HEK293 (cell line): ENCODE results near the gene PITPNC1.

Source experiments
- CTCF ChIA-PET: fragments of 350-600 bp; formaldehyde crosslinking; extraction: SDS; loops from one replicate; lab custom pipeline; 2021; ENCODE audit warnings: antibody characterized with exemption; lab: Yijun Ruan, JAX
- POLR2A ChIA-PET: fragments of 300-600 bp; formaldehyde crosslinking; extraction: SDS; loops from one replicate; lab custom pipeline; 2020; ENCODE audit warnings: antibody characterized with exemption, inconsistent platforms; lab: Yijun Ruan, JAX
- H3K27ac ChIP-seq: fragments of 200-500 bp; sonication (Bioruptor generic); 2 replicates; pipeline ENCODE4 v1.5.1; 2014; ENCODE audit warnings: low read depth, low read length, control low read depth, inconsistent platforms; ENCODE audit errors: extremely low read depth
- H3K36me3 ChIP-seq, 2 experiments: fragments of 200-500 bp in 1 of 2; sonication (Bioruptor generic) in 1 of 2; 1 replicate in 1 of 2; 2 replicates in 1 of 2; pipeline ENCODE4 v1.5.1; 2014 to 2017; ENCODE audit warnings: inconsistent platforms in 2 of 2, low read length in 2 of 2; ENCODE audit not compliant: control insufficient read depth in 2 of 2, insufficient read depth in 1 of 2
- H3K4me1 ChIP-seq: fragments of 200-500 bp; sonication (Bioruptor generic); 2 replicates; pipeline ENCODE4 v1.5.1; 2014; ENCODE audit warnings: mild to moderate bottlenecking, low read length, inconsistent platforms; ENCODE audit not compliant: control insufficient read depth, insufficient read depth
- H3K4me3 ChIP-seq: 2 replicates; pipeline ENCODE4 v1.5.1; 2011; ENCODE audit warnings: low read depth, mild to moderate bottlenecking, control low read depth, low read length, moderate library complexity
- H3K9me3 ChIP-seq: fragments of 200-500 bp; sonication (Bioruptor generic); 2 replicates; pipeline ENCODE4 v1.5.1; 2014; ENCODE audit warnings: low read depth, low read length, inconsistent platforms; ENCODE audit not compliant: control insufficient read depth, insufficient read depth
- PRDM6 ChIP-seq: fragments of 450-650 bp; formaldehyde crosslinking; IDR thresholded peaks from 2 replicates; pipeline ENCODE4 v1.5.1; 2017; ENCODE audit warnings: missing biosample characterization, missing genetic modification characterization
- REST ChIP-seq: fragments of 450-650 bp; formaldehyde crosslinking; IDR thresholded peaks from 2 replicates; pipeline ENCODE4 v1.5.1; 2016; ENCODE audit warnings: missing biosample characterization, missing genetic modification characterization
- SP3 ChIP-seq: fragments of 450-650 bp; formaldehyde crosslinking; IDR thresholded peaks from 2 replicates; pipeline ENCODE4 v1.5.1; 2016; ENCODE audit warnings: missing biosample characterization, missing genetic modification characterization
- YY1 ChIP-seq: fragments of 450-650 bp; formaldehyde crosslinking; IDR thresholded peaks from 2 replicates; pipeline ENCODE4 v1.5.1; 2018; ENCODE audit warnings: missing biosample characterization, missing genetic modification characterization
- ZFP69B ChIP-seq: fragments of 450-650 bp; formaldehyde crosslinking; IDR thresholded peaks from 2 replicates; pipeline ENCODE4 v1.5.1; 2016; ENCODE audit warnings: missing biosample characterization, missing genetic modification characterization
- ZNF132 ChIP-seq: fragments of 450-650 bp; formaldehyde crosslinking; IDR thresholded peaks from 2 replicates; pipeline ENCODE4 v1.5.1; 2017; ENCODE audit warnings: missing biosample characterization, missing genetic modification characterization, borderline replicate concordance
- ZNF138 ChIP-seq: fragments of 450-650 bp; formaldehyde crosslinking; IDR thresholded peaks from 2 replicates; pipeline ENCODE4 v1.5.1; 2016; ENCODE audit warnings: missing biosample characterization, missing genetic modification characterization, borderline replicate concordance
- ZNF16 ChIP-seq: fragments of 450-650 bp; formaldehyde crosslinking; IDR thresholded peaks from 2 replicates; pipeline ENCODE4 v1.5.1; 2016; ENCODE audit warnings: low read depth, missing biosample characterization, missing genetic modification characterization
- ZNF223 ChIP-seq: fragments of 450-650 bp; formaldehyde crosslinking; IDR thresholded peaks from 2 replicates; pipeline ENCODE4 v1.5.1; 2016; ENCODE audit warnings: missing biosample characterization, missing genetic modification characterization
- ZNF23 ChIP-seq: fragments of 450-650 bp; formaldehyde crosslinking; IDR thresholded peaks from 2 replicates; pipeline ENCODE4 v1.5.1; 2016; ENCODE audit warnings: missing biosample characterization, missing genetic modification characterization, borderline replicate concordance
- ZNF391 ChIP-seq: fragments of 450-650 bp; formaldehyde crosslinking; IDR thresholded peaks from 2 replicates; pipeline ENCODE4 v1.5.1; 2016; ENCODE audit warnings: low read depth, missing biosample characterization, missing genetic modification characterization, borderline replicate concordance
- ZNF558 ChIP-seq: fragments of 450-650 bp; formaldehyde crosslinking; IDR thresholded peaks from 2 replicates; pipeline ENCODE4 v1.5.1; 2016; ENCODE audit warnings: missing biosample characterization, missing genetic modification characterization
- ZNF560 ChIP-seq: fragments of 450-650 bp; formaldehyde crosslinking; IDR thresholded peaks from 2 replicates; pipeline ENCODE4 v1.5.1; 2017; ENCODE audit warnings: missing biosample characterization, missing genetic modification characterization, borderline replicate concordance
- ZNF664 ChIP-seq: fragments of 450-650 bp; formaldehyde crosslinking; IDR thresholded peaks from 2 replicates; pipeline ENCODE4 v1.5.1; 2016; ENCODE audit warnings: missing biosample characterization, missing genetic modification characterization
- ZSCAN23 ChIP-seq: fragments of 450-650 bp; formaldehyde crosslinking; IDR thresholded peaks from 2 replicates; pipeline ENCODE4 v1.5.1; 2016; ENCODE audit warnings: missing biosample characterization, missing genetic modification characterization
- ZXDB ChIP-seq: fragments of 450-650 bp; formaldehyde crosslinking; IDR thresholded peaks from 2 replicates; pipeline ENCODE4 v1.5.1; 2016; ENCODE audit warnings: missing biosample characterization, missing genetic modification characterization
- TF ChIP-seq, protein P1 (sequence below): fragments of 450-650 bp; formaldehyde crosslinking; IDR thresholded peaks from 2 replicates; pipeline ENCODE4 v1.5.1; 2016; ENCODE audit warnings: missing biosample characterization, missing genetic modification characterization
- TF ChIP-seq, protein P2 (sequence below): fragments of 450-650 bp; IDR thresholded peaks from 2 replicates; pipeline ENCODE4 v1.5.1; 2018; ENCODE audit warnings: missing biosample characterization, mild to moderate bottlenecking, missing genetic modification characterization
- TF ChIP-seq, protein P3 (sequence below): fragments of 450-650 bp; formaldehyde crosslinking; IDR thresholded peaks from 2 replicates; pipeline ENCODE4 v1.5.1; 2016; ENCODE audit warnings: missing biosample characterization, missing genetic modification characterization

PITPNC1 gene

DNA sequence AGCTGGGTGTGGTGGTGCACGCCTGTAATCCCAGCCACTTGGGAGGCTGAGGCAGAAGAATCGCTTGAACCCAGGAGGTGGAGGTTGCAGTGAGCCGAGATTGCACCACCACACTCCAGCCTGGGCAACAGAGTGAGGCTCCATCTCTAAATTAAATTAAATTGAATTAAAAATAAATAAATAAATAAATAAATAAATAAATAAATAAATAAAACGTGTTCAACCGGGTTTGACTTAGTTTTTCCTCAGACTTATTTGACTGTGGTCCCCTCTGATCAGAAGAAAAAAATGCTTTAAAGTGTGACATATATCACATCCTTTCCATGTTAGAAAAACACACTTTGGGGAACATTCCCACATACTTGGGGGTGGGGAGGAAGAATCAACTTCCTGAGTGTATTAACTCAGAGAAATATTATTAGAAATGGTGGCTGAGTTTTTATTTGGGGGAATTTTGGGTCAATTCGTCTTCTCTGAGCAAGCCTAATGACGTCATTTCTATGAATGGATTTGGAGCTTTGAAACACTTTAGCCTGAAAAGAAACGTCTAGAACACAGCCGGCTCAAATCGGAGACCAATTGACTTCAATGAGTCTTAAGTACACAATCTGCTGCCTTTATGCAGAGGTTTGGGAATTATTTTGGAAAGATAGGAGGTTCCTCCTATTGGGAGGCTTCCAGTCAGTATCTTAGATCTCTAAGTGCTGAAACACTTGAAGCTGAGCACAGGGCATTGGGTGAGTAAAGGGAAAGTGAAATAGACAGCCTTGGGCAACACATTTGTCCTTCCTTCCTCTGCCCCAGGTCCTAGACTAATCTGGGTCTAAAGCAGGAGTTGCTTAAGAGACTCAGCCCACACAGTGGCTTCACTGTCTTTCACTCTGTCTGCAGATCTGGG lies 132.6 kb downstream of the PITPNC1 start (continued):
- no peak for TF ChIP-seq ZNF132 (tag by site-specific recombination)
- 0 out of 2 replicates have a peak, but pooled peaks have one; percentile 72 for TF ChIP-seq ZNF138 (tag by site-specific recombination)
- TF ChIP-seq SP3 (tag by site-specific recombination) = peak; percentile 23; the same call in 1 of the 2 replicates
- peak; percentile 51; the same call in 1 of the 2 replicates for TF ChIP-seq REST (tag by site-specific recombination)
- TF ChIP-seq ZNF558 = peak; percentile 71
- 0 out of 2 replicates have a peak, but pooled peaks have one; percentile 45 for TF ChIP-seq ZNF664 (tag by site-specific recombination)
- peak; percentile 71; the same call in 1 of the 2 replicates for TF ChIP-seq ZNF560
- TF ChIP-seq, protein P1, sequence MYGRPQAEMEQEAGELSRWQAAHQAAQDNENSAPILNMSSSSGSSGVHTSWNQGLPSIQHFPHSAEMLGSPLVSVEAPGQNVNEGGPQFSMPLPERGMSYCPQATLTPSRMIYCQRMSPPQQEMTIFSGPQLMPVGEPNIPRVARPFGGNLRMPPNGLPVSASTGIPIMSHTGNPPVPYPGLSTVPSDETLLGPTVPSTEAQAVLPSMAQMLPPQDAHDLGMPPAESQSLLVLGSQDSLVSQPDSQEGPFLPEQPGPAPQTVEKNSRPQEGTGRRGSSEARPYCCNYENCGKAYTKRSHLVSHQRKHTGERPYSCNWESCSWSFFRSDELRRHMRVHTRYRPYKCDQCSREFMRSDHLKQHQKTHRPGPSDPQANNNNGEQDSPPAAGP (tag by site-specific recombination) = no peak
- peak; percentile 56; the same call in 1 of the 2 replicates for TF ChIP-seq ZXDB (tag by site-specific recombination)

DNA sequence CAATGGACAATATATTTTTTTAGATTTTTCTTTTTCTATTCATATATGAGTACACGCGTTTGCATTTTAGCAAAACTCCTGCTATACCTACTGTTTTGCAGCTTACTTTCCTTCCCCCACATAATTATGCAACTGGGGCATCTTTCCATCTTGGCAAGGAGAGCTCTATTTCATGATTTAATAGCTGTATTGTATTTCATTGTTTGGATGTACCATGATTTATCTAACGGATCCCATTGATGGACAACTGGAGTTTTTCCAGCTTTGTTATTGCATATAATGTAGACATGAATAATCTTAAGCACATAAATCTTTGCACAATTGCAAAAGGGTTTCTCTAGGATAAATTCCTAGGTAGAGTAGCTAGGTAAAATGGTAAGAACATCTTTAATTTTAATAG lies 133.9 kb downstream of the PITPNC1 start:
- POLR2A ChIA-PET = no interaction called here
- no peaks in the 10 kb centered on the region for H3K9me3 ChIP-seq
- no peak overlapping the region for H3K27ac ChIP-seq
- CTCF ChIA-PET = interaction anchor here (0.7 to 1.2 kb wide), 4 partner anchors 10 to 84 kb away, joined by 3 to 4 read pairs (median 4); no protein-coding TSS in a partner anchor
- no peak overlapping the region for H3K4me3 ChIP-seq
- peaks cover 14% of the 10 kb centered on the region for H3K4me1 ChIP-seq
- no peaks in the 10 kb centered on the region for H3K36me3 ChIP-seq
- TF ChIP-seq ZNF16 (tag by site-specific recombination) (no peak), PRDM6 (0 out of 2 replicates have a peak, but pooled peaks have one; percentile 10)

DNA sequence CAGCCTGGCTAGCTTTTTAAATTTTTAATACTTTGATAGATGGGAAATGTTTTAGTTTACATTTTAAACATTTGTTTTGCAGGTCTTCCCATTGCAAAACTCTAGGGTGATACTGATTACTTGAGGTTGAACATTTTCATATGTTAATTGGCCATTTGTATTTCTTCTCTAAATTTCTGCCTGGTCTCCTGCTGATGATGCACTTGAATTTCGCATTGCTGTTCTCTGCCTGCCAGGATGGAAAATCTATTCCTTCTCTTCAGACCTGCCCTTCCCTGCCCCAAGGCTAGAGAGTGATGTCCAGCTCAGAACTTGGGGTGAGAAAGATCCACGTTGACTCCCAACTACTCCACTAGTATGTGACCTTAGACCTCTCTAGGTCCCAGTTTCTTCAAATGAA lies 134.7 kb downstream of the PITPNC1 start:
- H3K36me3 ChIP-seq = no peaks in the 10 kb centered on the region
- H3K4me1 ChIP-seq = peaks cover 14% of the 10 kb centered on the region
- CTCF ChIA-PET = interaction anchor here (0.5 to 1.2 kb wide), 3 partner anchors 10 to 380 kb away, joined by 3 read pairs; no protein-coding TSS in a partner anchor
- TF ChIP-seq ZNF223 (tag by site-specific recombination) (no peak), YY1 (tag by site-specific recombination) (no peak), ZNF391 (tag by site-specific recombination) (no peak), ZNF23 (tag by site-specific recombination) (no peak), ZSCAN23 (tag by site-specific recombination) (no peak), ZFP69B (tag by site-specific recombination) (no peak)
- TF ChIP-seq, protein P2, sequence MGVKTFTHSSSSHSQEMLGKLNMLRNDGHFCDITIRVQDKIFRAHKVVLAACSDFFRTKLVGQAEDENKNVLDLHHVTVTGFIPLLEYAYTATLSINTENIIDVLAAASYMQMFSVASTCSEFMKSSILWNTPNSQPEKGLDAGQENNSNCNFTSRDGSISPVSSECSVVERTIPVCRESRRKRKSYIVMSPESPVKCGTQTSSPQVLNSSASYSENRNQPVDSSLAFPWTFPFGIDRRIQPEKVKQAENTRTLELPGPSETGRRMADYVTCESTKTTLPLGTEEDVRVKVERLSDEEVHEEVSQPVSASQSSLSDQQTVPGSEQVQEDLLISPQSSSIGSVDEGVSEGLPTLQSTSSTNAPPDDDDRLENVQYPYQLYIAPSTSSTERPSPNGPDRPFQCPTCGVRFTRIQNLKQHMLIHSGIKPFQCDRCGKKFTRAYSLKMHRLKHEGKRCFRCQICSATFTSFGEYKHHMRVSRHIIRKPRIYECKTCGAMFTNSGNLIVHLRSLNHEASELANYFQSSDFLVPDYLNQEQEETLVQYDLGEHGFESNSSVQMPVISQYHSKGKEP (tag by site-specific recombination) = no peak
- TF ChIP-seq, protein P3, sequence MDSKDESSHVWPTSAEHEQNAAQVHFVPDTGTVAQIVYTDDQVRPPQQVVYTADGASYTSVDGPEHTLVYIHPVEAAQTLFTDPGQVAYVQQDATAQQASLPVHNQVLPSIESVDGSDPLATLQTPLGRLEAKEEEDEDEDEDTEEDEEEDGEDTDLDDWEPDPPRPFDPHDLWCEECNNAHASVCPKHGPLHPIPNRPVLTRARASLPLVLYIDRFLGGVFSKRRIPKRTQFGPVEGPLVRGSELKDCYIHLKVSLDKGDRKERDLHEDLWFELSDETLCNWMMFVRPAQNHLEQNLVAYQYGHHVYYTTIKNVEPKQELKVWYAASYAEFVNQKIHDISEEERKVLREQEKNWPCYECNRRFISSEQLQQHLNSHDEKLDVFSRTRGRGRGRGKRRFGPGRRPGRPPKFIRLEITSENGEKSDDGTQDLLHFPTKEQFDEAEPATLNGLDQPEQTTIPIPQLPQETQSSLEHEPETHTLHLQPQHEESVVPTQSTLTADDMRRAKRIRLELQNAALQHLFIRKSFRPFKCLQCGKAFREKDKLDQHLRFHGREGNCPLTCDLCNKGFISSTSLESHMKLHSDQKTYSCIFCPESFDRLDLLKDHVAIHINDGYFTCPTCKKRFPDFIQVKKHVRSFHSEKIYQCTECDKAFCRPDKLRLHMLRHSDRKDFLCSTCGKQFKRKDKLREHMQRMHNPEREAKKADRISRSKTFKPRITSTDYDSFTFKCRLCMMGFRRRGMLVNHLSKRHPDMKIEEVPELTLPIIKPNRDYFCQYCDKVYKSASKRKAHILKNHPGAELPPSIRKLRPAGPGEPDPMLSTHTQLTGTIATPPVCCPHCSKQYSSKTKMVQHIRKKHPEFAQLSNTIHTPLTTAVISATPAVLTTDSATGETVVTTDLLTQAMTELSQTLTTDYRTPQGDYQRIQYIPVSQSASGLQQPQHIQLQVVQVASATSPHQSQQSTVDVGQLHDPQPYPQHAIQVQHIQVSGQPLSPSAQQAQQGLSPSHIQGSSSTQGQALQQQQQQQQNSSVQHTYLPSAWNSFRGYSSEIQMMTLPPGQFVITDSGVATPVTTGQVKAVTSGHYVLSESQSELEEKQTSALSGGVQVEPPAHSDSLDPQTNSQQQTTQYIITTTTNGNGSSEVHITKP (tag by site-specific recombination) = no peak
- TF ChIP-seq, all 188 proteins: peak for 0
- no peak overlapping the region for H3K4me3 ChIP-seq
- POLR2A ChIA-PET = interaction anchor here (0.7 kb wide), 1 partner anchor 297 kb away, joined by 6 read pairs; no protein-coding TSS in a partner anchor
- H3K27ac ChIP-seq = no peak overlapping the region
- H3K9me3 ChIP-seq = no peaks in the 10 kb centered on the region
